Stimulated activated CD8-positive, alpha-beta memory T cell treated with anti-CD3 and anti-CD28 coated beads, Interleukin-4, amount 100 ng/mL, for 24 hours (primary cell): ENCODE data around the gene SETDB2.
A peak's percentile ranks its signal among the peaks of the same experiment; 100 is the strongest.

Experiments
- DNase-seq: peaks from one replicate; pipeline ENCODE4 v3.0.0-alpha.2; 2020; ENCODE audit warnings: low read depth

Gene SETDB2

GRCh38 chr13:49443704-49444523 is at the start of gene SETDB2, which contains the start of gene CAB39L:
Gene SETDB2 (plus strand): TSS chr13:49444274. CDS start chr13:49451894, 7,620 bp downstream.
Gene CAB39L (minus strand): TSS chr13:49444064. CDS start chr13:49382910, 61,154 bp downstream.
- peak; percentile 98 for DNase-seq

GRCh38 chr13:49395451-49395865 is 48.6 kb upstream of the SETDB2 start:
- no peak for DNase-seq

GRCh38 chr13:49395878-49396380 is 48.1 kb upstream of the SETDB2 start:
- DNase-seq: no peak

- DNase-seq: no peak
Measured at GRCh38 chr13:49399801-49400472, 44.1 kb upstream of the SETDB2 start.

GRCh38 chr13:49400755-49401659 is 43.1 kb upstream of the SETDB2 start:
- no peak for DNase-seq

GRCh38 chr13:49403996-49404702 is 39.9 kb upstream of the SETDB2 start:
- DNase-seq: no peak

GRCh38 chr13:49404703-49405020 is 39.4 kb upstream of the SETDB2 start:
- DNase-seq: no peak

GRCh38 chr13:49407068-49407467 is 37.0 kb upstream of the SETDB2 start:
- DNase-seq: no peak

- DNase-seq: no peak
Measured at GRCh38 chr13:49407936-49408335, 36.1 kb upstream of the SETDB2 start.

GRCh38 chr13:49409008-49409407 is 35.1 kb upstream of the SETDB2 start:
- no peak for DNase-seq

- no peak for DNase-seq
Measured at GRCh38 chr13:49410006-49410405, 34.1 kb upstream of the SETDB2 start.

- no peak for DNase-seq
Measured at GRCh38 chr13:49410477-49410876, 33.6 kb upstream of the SETDB2 start.

- no peak for DNase-seq
Measured at GRCh38 chr13:49411353-49411752, 32.7 kb upstream of the SETDB2 start.

- no peak for DNase-seq
Measured at GRCh38 chr13:49412749-49413148, 31.3 kb upstream of the SETDB2 start.

GRCh38 chr13:49417161-49417560 is 26.9 kb upstream of the SETDB2 start:
- DNase-seq: no peak

- DNase-seq: no peak
Measured at GRCh38 chr13:49418206-49418605, 25.9 kb upstream of the SETDB2 start.

GRCh38 chr13:49419276-49419675 is 24.8 kb upstream of the SETDB2 start:
- no peak for DNase-seq

- no peak for DNase-seq
Measured at GRCh38 chr13:49421391-49421790, 22.7 kb upstream of the SETDB2 start.

- DNase-seq: no peak
Measured at GRCh38 chr13:49424011-49424560, 20.0 kb upstream of the SETDB2 start.

- DNase-seq: no peak
Measured at GRCh38 chr13:49428041-49428763, 15.9 kb upstream of the SETDB2 start.

- DNase-seq: no peak
Measured at GRCh38 chr13:49429121-49429520, 15.0 kb upstream of the SETDB2 start.
